ENCODE data around the gene MC1R. TPM values are rescaled to one million over a fixed set of nuclear protein-coding genes. Genes with fewer than 3 reads are reported as not detected.
A peak's percentile ranks its signal among the peaks of the same experiment; 100 is the strongest.

MC1R gene
- polyA plus RNA-seq, 2 of the 4 experiments (the other 2 are of a cell fraction), result 7.4 to 8.0 TPM

GRCh38 chr16:89870440-89870839 lies 48.2 kb upstream of the MC1R start:
- ChIA-PET CTCF (interaction anchor here (0.6 to 5.7 kb wide), 3 partner anchors 8 to 215 kb away, joined by 4 to 79 read pairs (median 4); partner anchors contain the start of gene MC1R), POLR2A (no interaction called here)
- TF ChIP-seq CHD2 (IDR thresholded peaks at IDR 0.05; ENCODE audit: low read length, partially characterized antibody) (no peak), EHF (CRISPR knock-in tag; IDR thresholded peaks at IDR 0.05) (no peak), KDM1A (IDR thresholded peaks at IDR 0.05; ENCODE audit: low read depth) (no peak), JUN (IDR thresholded peaks at IDR 0.05) (no peak), FOSL2 (IDR thresholded peaks at IDR 0.05) (no peak), FOSL2 (CRISPR knock-in tag; IDR thresholded peaks at IDR 0.05) (no peak), HOXB5 (CRISPR knock-in tag; IDR thresholded peaks at IDR 0.05) (no peak), HOXA7 (CRISPR knock-in tag; IDR thresholded peaks at IDR 0.05) (no peak), HOXB13 (CRISPR knock-in tag; IDR thresholded peaks at IDR 0.05; ENCODE audit: low read depth) (no peak), PHF8 (IDR thresholded peaks at IDR 0.05; ENCODE audit: borderline replicate concordance, low read depth) (no peak), NPAS2 (CRISPR knock-in tag; IDR thresholded peaks at IDR 0.05; ENCODE audit: borderline replicate concordance) (no peak), RCOR1 (IDR thresholded peaks at IDR 0.05; ENCODE audit: low read depth, low read length) (no peak), NFE2L2 (conservative IDR thresholded peaks at IDR 0.05; ENCODE audit: low read length) (no peak), ZC3H11A (IDR thresholded peaks at IDR 0.05) (no peak)
- TF ChIP-seq, protein P1, sequence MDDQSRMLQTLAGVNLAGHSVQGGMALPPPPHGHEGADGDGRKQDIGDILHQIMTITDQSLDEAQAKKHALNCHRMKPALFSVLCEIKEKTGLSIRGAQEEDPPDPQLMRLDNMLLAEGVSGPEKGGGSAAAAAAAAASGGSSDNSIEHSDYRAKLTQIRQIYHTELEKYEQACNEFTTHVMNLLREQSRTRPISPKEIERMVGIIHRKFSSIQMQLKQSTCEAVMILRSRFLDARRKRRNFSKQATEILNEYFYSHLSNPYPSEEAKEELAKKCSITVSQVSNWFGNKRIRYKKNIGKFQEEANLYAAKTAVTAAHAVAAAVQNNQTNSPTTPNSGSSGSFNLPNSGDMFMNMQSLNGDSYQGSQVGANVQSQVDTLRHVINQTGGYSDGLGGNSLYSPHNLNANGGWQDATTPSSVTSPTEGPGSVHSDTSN (IDR thresholded peaks at IDR 0.05), result no peak
- TF ChIP-seq, protein P2, sequence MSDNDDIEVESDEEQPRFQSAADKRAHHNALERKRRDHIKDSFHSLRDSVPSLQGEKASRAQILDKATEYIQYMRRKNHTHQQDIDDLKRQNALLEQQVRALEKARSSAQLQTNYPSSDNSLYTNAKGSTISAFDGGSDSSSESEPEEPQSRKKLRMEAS (IDR thresholded peaks at IDR 0.05), result no peak
- Histone ChIP-seq H3K4me2 (no peak overlapping the region), H3K4me3 (no peak overlapping the region), H3K4me1 (peaks cover 12% of the 10 kb centered on the region; the same call in 1 of the 3 replicates), H3K27ac (no peak overlapping the region), H3K9me3 (peaks cover 14% of the 10 kb centered on the region)
- whole genome bisulfite sequencing (ENCODE audit: missing lambda C conversion rate), result 92% methylated on average over 6 of the region's 6 CpGs
- FAIRE-seq (no peak), ATAC-seq (no peak), DNase-seq (ENCODE audit: low read depth in 1 of 2, low spot score in 1 of 2) (no peak)

GRCh38 chr16:89871895-89872294 lies 46.8 kb upstream of the MC1R start:
- POLR2A ChIA-PET, result no interaction called here
- CTCF ChIA-PET, result interaction anchor here (0.7 to 5.7 kb wide), 5 partner anchors 10 to 70 kb away, joined by 3 to 79 read pairs (median 3); partner anchors contain the start of genes FANCA and MC1R

GRCh38 chr16:89873109-89873971 lies 45.3 kb upstream of the MC1R start, which contains the start of gene TCF25:
Gene TCF25, plus strand, starts transcription at chr16:89873592. Its CDS starts 76 bp downstream, at chr16:89873668.
- H3K4me1 ChIP-seq, result peaks cover 12% of the 10 kb centered on the region; the same call in 1 of the 3 replicates
- peak within 1 kb of the TSS; percentile 95 for H3K4me2 ChIP-seq
- ATAC-seq (peak; percentile 78 to 80), DNase-seq (ENCODE audit: low read depth in 1 of 2, low spot score in 1 of 2) (peak; percentile 73 to 91), FAIRE-seq (no peak)
- 0% methylated on average over 7 of the region's 104 CpGs for WGBS (ENCODE audit: missing lambda C conversion rate)
- peak within 1 kb of the TSS; percentile 96 to 99 for H3K27ac ChIP-seq
- ChIA-PET CTCF (interaction anchor here (0.7 to 5.7 kb wide), 3 partner anchors 11 to 167 kb away, joined by 3 to 79 read pairs (median 3); no protein-coding TSS in a partner anchor), POLR2A (interaction anchor here (0.5 to 3.0 kb wide), 30 partner anchors 8 to 282 kb away, joined by 3 to 34 read pairs (median 4); partner anchors contain the start of genes FANCA, MC1R, SPIRE2 and TUBB3)
- peaks cover 2% of the 10 kb centered on the region; the same call in 2 of the 3 replicates for H3K9me3 ChIP-seq
- peak within 1 kb of the TSS; percentile 85 for H3K4me3 ChIP-seq
- TF ChIP-seq RNF2 (IDR thresholded peaks at IDR 0.05; ENCODE audit: borderline replicate concordance, low read depth), result 0 out of 2 replicates have a peak, but pooled peaks have one; percentile 37
- TF ChIP-seq CBX8 (IDR thresholded peaks at IDR 0.05), result no peak
- no peak for TF ChIP-seq ESRRA (IDR thresholded peaks at IDR 0.05; ENCODE audit: borderline replicate concordance, low read length)
- no peak for TF ChIP-seq BHLHE40 (IDR thresholded peaks at IDR 0.05; ENCODE audit: low read depth, low read length)
- TF ChIP-seq PHF8 (IDR thresholded peaks at IDR 0.05; ENCODE audit: borderline replicate concordance, low read depth), result peak; percentile 61
- TF ChIP-seq FOXS1 (CRISPR knock-in tag; IDR thresholded peaks at IDR 0.05), result no peak; the same call in 1 of the 2 replicates
- peak; percentile 54 for TF ChIP-seq POLR2A (IDR thresholded peaks at IDR 0.05; ENCODE audit: low read length)
- TF ChIP-seq, protein P3, sequence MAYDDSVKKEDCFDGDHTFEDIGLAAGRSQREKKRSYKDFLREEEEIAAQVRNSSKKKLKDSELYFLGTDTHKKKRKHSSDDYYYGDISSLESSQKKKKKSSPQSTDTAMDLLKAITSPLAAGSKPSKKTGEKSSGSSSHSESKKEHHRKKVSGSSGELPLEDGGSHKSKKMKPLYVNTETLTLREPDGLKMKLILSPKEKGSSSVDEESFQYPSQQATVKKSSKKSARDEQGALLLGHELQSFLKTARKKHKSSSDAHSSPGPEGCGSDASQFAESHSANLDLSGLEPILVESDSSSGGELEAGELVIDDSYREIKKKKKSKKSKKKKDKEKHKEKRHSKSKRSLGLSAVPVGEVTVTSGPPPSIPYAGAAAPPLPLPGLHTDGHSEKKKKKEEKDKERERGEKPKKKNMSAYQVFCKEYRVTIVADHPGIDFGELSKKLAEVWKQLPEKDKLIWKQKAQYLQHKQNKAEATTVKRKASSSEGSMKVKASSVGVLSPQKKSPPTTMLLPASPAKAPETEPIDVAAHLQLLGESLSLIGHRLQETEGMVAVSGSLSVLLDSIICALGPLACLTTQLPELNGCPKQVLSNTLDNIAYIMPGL (CRISPR knock-in tag; IDR thresholded peaks at IDR 0.05; ENCODE audit: borderline replicate concordance), result no peak; the same call in 1 of the 2 replicates
- TF ChIP-seq, protein P4, sequence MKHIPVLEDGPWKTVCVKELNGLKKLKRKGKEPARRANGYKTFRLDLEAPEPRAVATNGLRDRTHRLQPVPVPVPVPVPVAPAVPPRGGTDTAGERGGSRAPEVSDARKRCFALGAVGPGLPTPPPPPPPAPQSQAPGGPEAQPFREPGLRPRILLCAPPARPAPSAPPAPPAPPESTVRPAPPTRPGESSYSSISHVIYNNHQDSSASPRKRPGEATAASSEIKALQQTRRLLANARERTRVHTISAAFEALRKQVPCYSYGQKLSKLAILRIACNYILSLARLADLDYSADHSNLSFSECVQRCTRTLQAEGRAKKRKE (CRISPR knock-in tag; IDR thresholded peaks at IDR 0.05; ENCODE audit: low read depth), result peak; percentile 87
- TF ChIP-seq ZFP36 (IDR thresholded peaks at IDR 0.05; ENCODE audit: borderline replicate concordance, partially characterized antibody), result no peak
- TF ChIP-seq FOSB (CRISPR knock-in tag; IDR thresholded peaks at IDR 0.05), result peak; percentile 81; the same call in 1 of the 2 replicates
- peak; percentile 90 for TF ChIP-seq TFCP2L1 (CRISPR knock-in tag; IDR thresholded peaks at IDR 0.05)
- peak; percentile 49; the same call in 1 of the 2 replicates for TF ChIP-seq RARB (CRISPR knock-in tag; IDR thresholded peaks at IDR 0.05)

More at GRCh38 chr16:89871895-89872294, 46.8 kb upstream of the MC1R start:
- no peak for ATAC-seq
- Histone ChIP-seq H3K4me3 (no peak overlapping the region), H3K27ac (peak overlapping the region in 1 of 2 experiments; percentile 96; a peak in 2 of 6 replicates), H3K4me2 (peak overlapping the region; percentile 95; the same call in 2 of the 3 replicates), H3K4me1 (peaks cover 12% of the 10 kb centered on the region; the same call in 1 of the 3 replicates), H3K9me3 (peaks cover 14% of the 10 kb centered on the region)
- 96% methylated on average over 9 of the region's 9 CpGs for whole genome bisulfite sequencing (ENCODE audit: missing lambda C conversion rate)
- no peak for FAIRE-seq
- no peak for DNase-seq (ENCODE audit: low read depth in 1 of 2, low spot score in 1 of 2)
- TF ChIP-seq KDM1A (IDR thresholded peaks at IDR 0.05; ENCODE audit: low read depth) (0 out of 2 replicates have a peak, but pooled peaks have one; percentile 56), SREBF2 (IDR thresholded peaks at IDR 0.05) (no peak)

All from A549 (cell line).